ENCODE data around the gene CHCHD10.

DNA sequence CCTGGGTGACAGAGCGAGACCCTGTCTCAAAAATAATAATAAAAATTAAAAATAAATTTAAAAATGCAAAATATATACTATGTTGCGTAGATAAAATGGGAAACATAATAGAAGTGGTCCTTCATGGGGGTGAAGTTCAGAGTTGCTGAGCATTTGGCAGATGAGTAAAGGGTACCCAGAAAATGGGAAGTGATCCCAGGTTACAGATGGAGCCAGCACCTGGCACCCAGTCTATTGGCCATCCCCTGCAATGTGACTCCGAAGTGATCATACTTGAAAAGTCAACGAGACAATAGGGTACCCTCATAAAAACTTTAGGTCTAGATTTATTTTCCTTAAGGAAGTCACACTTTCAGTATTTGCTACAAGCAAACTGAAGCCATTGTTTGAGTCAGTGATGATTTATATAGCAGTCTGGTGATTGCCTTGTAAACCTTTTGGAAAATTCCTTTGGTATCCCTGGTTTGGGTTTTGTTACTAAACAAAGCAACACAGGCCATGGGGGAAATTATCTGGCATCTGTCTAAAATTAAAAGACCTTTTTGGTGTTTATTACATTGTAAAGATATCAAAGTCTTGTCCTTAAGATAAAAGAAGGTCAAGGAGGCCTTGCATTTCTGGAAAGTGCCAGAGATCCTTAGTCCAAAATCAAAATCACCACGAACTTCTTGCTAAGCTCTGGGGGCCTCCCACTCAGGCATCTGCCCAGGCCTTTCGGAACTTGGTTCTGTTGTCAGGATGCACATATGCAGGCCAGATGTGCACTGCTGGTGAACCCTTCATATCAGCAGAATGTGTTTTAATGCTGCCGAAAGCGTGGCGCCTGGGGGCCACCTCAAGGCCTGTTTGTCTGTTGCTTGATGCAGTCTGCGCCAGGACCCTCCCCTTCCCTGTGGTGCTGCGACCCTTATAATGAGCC lies 23.3 kb upstream of the CHCHD10 start:
- TF ChIP-seq, protein P1, sequence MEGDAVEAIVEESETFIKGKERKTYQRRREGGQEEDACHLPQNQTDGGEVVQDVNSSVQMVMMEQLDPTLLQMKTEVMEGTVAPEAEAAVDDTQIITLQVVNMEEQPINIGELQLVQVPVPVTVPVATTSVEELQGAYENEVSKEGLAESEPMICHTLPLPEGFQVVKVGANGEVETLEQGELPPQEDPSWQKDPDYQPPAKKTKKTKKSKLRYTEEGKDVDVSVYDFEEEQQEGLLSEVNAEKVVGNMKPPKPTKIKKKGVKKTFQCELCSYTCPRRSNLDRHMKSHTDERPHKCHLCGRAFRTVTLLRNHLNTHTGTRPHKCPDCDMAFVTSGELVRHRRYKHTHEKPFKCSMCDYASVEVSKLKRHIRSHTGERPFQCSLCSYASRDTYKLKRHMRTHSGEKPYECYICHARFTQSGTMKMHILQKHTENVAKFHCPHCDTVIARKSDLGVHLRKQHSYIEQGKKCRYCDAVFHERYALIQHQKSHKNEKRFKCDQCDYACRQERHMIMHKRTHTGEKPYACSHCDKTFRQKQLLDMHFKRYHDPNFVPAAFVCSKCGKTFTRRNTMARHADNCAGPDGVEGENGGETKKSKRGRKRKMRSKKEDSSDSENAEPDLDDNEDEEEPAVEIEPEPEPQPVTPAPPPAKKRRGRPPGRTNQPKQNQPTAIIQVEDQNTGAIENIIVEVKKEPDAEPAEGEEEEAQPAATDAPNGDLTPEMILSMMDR (IDR thresholded peaks at IDR 0.05 in 2 of 3, conservative IDR thresholded peaks at IDR 0.05 in 1 of 3; ENCODE audit: control insufficient read depth in 2 of 3, extremely low read depth in 1 of 3, insufficient read depth in 1 of 3, low read depth in 3 of 3, low read length in 3 of 3): no peak
- TF ChIP-seq, protein P2, sequence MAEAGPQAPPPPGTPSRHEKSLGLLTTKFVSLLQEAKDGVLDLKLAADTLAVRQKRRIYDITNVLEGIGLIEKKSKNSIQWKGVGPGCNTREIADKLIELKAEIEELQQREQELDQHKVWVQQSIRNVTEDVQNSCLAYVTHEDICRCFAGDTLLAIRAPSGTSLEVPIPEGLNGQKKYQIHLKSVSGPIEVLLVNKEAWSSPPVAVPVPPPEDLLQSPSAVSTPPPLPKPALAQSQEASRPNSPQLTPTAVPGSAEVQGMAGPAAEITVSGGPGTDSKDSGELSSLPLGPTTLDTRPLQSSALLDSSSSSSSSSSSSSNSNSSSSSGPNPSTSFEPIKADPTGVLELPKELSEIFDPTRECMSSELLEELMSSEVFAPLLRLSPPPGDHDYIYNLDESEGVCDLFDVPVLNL (IDR thresholded peaks at IDR 0.05; ENCODE audit: low read depth, low read length): no peak
- TF ChIP-seq POLR2AphosphoS5 (IDR thresholded peaks at IDR 0.05; ENCODE audit: low read length) (no peak), ZBTB33 (IDR thresholded peaks at IDR 0.05) (no peak), ATF7 (IDR thresholded peaks at IDR 0.05; ENCODE audit: low read depth) (no peak), TAF1 (IDR thresholded peaks at IDR 0.05; ENCODE audit: borderline replicate concordance, low read depth, low read length) (no peak), MTA3 (IDR thresholded peaks at IDR 0.05; ENCODE audit: borderline replicate concordance, low read length) (no peak), KDM1A (IDR thresholded peaks at IDR 0.05; ENCODE audit: borderline replicate concordance) (no peak)

Measured in GM12878 (cell line).